ENCODE results near the gene DLEC1.

DNA sequence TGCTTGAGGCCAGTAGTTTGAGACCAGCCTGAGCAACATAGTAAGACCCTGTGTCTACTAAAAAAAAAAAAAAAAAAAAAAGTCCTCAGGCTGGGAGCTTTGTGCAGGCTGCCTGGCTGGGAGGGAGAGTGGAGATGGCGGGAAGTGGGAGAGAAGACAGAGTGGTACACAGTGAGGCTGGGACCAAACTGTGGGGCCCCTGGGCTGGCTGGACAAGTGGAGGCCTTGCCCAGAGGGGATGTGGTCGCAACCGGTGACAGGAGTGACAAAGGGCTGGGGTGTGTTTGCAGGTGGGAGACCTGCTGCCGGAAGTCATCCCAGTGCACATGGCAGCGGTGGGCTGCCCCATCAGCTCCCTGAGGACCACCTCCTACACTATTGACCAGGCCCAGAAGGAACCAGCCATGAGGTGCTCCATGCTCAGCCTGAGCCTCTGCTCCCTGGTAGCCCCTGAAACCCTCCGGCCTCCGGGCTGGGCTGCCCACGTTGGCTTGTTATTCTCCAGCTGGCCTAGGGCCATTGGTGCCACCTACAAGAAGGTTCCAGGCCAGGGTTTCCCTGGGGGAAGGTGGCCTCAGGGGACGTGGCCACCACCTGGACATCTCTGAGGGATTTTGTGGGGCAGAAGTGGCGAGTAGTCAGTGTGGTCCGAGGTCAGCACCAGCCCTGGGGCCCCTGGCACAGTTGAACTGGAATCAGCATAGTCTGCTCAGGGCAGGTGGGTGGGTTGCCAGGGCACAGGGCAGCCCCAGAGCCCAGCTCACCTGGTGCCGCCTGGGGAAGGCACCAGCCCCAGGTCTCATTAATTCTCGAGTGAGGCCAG lies 75.3 kb downstream of the DLEC1 start:
- TF ChIP-seq, protein P1, sequence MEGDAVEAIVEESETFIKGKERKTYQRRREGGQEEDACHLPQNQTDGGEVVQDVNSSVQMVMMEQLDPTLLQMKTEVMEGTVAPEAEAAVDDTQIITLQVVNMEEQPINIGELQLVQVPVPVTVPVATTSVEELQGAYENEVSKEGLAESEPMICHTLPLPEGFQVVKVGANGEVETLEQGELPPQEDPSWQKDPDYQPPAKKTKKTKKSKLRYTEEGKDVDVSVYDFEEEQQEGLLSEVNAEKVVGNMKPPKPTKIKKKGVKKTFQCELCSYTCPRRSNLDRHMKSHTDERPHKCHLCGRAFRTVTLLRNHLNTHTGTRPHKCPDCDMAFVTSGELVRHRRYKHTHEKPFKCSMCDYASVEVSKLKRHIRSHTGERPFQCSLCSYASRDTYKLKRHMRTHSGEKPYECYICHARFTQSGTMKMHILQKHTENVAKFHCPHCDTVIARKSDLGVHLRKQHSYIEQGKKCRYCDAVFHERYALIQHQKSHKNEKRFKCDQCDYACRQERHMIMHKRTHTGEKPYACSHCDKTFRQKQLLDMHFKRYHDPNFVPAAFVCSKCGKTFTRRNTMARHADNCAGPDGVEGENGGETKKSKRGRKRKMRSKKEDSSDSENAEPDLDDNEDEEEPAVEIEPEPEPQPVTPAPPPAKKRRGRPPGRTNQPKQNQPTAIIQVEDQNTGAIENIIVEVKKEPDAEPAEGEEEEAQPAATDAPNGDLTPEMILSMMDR (IDR thresholded peaks at IDR 0.05): no peak
- no peak for TF ChIP-seq EP300 (IDR thresholded peaks at IDR 0.05)
